AG09309 (cell line): ENCODE measurements around the gene AMELX.

Experiments used
- DNase-seq: peaks from one replicate; pipeline ENCODE4 v3.0.0-alpha.2; 2010; ENCODE audit warnings: low read depth
- H3K4me3 ChIP-seq: 2 replicates; pipeline ENCODE4 v1.5.1; 2011; ENCODE audit warnings: mild to moderate bottlenecking, low read depth, low read length, moderate library complexity; ENCODE audit not compliant: control insufficient read depth
- CTCF ChIP-seq: IDR thresholded peaks from 2 replicates; pipeline ENCODE4 v1.5.1; 2011; ENCODE audit warnings: mild to moderate bottlenecking, low read depth, low read length, inconsistent platforms; ENCODE audit not compliant: insufficient read depth, control insufficient read depth; ENCODE audit errors: missing control alignments

The AMELX gene

DNA sequence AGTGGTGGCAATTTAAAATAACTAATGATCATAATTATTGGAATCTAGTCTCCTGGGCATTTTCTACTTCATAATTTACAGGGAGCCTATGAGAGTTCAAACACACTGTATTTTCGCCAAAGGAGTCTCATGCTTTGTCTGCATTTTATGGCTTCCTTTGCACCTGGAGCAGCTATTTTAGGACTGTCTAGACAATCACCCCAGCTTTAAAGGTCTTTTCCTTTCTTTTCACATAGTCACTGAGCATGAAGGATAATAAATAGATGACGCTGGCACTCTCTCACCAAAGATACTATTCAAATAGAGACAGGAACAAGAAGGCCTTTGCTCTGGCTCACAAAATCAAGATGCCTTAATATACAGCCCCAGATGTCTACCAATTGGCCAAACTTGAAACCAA lies 43.0 kb downstream of the AMELX start:
- TF ChIP-seq CTCF: no peak
- H3K4me3 ChIP-seq: no peak overlapping the region
- no peak for DNase-seq

DNA sequence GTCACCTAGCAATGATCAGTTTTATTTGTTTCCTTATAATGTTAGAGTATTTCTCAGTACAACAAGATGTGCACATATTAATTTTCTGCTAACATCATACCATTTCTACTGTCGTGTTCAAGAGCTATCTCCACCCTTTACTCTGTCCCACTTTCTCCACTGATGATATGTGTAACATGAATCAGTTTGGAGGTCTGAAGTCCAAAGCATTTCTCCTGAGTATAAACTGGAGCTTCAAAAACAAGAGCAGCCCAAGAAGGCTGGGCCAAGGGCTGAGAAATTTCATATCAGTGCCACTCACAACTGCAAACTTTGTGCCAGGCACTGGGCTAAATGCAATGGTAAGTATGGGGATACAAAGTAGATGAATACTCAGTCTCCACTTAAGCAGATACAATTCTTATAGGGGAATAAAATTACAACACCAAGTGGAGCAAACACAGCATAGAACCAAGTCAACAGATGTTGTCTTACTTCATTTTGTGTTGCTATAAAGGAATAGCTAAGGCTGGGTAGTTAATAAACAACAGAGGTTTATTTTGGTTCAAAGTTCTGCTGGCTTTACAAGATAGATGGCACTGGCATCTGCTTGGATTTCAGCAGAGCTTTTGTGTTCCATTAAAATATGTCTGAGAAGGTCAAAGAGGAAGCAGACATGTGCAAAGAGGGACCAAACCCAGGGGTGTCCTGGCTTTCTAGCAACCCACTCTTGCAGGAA lies 44.2 kb downstream of the AMELX start:
- DNase-seq: no peak
- H3K4me3 ChIP-seq: no peak overlapping the region
- TF ChIP-seq CTCF: no peak

DNA sequence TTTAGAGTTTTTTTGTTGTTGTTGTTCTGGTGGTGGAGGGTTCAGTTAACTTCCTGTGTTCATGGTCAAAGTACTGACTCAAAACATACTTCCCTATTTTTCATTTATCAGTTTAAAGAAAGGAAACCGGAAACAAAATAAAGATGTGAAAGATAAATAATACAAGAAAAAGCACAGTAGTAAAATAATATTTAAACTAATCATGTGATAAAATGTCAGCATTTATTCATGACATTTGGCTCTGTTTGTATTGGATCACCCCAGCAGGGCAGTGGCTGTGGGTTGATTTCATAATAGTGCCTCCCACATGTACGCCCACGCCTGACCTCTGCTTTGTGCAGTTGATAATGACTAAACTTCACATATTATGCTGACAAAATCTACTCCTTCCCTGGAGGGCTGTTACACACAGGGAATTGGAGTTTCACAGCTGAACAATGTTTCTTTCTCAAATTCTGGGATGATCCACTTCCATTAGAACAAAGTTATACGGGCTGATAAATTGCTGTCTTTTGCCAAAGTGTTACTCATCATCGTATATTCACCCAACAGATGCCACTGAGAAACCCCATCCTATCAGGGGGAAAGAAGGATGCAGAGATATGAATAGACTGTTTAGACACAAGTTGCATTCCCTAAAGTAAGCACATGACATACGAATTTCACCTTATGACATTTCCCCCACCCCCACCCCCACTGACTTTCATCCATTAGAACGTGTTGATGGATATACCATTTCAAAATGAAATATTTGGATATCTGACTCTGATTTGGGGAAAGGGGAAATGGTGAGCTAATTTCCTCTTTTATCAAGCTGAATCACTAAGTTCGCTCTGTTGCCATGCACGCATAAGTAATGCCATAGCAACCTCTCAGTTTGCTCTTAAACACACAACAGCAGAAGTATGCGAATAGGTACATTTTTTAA lies 48.3 kb downstream of the AMELX start:
- TF ChIP-seq CTCF: no peak
- peak; percentile 59 for DNase-seq

GRCh38 chrX:11342673-11343072 lies 49.5 kb downstream of the AMELX start:
- no peak overlapping the region for H3K4me3 ChIP-seq
- no peak for TF ChIP-seq CTCF
- no peak for DNase-seq

More for the DNA sequence above, 48.3 kb downstream of the AMELX start:
- no peak overlapping the region for H3K4me3 ChIP-seq

GRCh38 chrX:11346121-11346682 lies 53.0 kb downstream of the AMELX start:
- DNase-seq: no peak
- no peak for TF ChIP-seq CTCF
- H3K4me3 ChIP-seq: no peak overlapping the region

DNA sequence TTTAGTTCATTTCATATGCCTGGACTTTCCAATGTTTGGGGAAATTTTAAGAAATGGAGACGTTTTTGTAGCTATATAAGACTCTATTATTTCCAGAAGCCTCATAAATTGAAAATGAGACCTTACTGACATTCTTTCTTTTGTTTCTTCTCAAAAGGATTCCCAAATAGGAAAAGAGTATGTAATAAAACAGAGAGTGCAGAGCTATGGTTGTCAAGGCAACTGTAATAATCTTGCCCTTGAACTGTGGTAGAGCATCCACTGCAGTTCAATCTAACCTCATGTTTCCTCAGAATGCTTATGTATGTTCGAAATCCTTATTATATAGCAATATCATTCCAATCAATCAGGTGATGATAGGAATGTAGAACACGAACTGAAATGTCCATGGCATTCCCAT lies 54.1 kb downstream of the AMELX start:
- DNase-seq: no peak
- H3K4me3 ChIP-seq: no peak overlapping the region
- no peak for TF ChIP-seq CTCF
